ENCODE data around the gene NXPE4.

DNA sequence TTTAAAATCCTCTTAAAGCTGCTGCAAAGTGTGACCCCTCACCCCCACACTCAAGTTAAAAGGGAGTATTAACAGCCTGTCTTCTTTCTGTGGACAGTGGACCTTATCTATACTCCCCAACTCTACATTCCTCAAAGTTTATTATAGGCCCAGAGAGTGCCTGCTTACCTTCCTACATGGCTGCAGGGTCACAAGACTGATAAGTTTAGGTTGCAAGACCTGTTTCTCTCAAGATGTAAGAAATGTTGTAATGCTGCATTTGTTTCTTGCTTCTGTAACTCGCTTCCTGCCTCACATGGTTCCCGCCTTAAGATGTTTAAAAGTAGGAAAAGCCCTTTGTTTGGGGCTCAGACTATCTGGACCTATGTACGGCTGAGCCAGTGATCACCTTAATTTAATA, 25.8 kb downstream of the NXPE4 start:
- TF ChIP-seq, protein P1, sequence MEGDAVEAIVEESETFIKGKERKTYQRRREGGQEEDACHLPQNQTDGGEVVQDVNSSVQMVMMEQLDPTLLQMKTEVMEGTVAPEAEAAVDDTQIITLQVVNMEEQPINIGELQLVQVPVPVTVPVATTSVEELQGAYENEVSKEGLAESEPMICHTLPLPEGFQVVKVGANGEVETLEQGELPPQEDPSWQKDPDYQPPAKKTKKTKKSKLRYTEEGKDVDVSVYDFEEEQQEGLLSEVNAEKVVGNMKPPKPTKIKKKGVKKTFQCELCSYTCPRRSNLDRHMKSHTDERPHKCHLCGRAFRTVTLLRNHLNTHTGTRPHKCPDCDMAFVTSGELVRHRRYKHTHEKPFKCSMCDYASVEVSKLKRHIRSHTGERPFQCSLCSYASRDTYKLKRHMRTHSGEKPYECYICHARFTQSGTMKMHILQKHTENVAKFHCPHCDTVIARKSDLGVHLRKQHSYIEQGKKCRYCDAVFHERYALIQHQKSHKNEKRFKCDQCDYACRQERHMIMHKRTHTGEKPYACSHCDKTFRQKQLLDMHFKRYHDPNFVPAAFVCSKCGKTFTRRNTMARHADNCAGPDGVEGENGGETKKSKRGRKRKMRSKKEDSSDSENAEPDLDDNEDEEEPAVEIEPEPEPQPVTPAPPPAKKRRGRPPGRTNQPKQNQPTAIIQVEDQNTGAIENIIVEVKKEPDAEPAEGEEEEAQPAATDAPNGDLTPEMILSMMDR (IDR thresholded peaks at IDR 0.05) = no peak
- TF ChIP-seq EP300 (IDR thresholded peaks at IDR 0.05) (no peak), POLR2A (IDR thresholded peaks at IDR 0.05) (no peak)

Measured in suprapubic skin (tissue), 3 donors.